ENCODE data around the gene C10orf53.

Gene C10orf53, protein sequence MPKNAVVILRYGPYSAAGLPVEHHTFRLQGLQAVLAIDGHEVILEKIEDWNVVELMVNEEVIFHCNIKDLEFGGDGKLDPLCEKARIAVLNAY

GRCh38 chr10:49679480-49679893, at the start of gene C10orf53:
Gene C10orf53 (plus strand): TSS chr10:49679651. CDS start chr10:49679698, 47 bp downstream.
- DNase-seq, result peak; percentile 46

DNA sequence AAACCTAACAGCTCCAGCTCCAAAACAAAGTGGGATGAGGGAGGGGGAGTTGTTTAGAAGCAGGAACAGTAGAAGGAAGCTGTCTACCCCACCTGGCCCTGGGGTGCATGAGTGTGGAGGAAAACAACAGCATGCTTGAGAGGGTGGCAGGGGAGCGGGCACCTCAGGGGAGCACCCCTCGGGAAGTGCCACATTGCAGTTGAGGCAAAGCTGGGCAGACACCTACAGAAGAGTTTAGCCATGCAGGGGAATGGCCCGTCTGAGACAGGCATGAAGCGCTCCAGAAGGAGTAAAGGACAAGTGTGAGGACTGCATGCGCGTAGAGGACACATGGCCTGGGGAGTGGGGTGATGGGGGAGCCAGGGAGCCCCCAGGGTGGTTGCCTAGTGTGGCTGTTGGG, 47.5 kb upstream of the C10orf53 start:
- DNase-seq, result no peak

DNA sequence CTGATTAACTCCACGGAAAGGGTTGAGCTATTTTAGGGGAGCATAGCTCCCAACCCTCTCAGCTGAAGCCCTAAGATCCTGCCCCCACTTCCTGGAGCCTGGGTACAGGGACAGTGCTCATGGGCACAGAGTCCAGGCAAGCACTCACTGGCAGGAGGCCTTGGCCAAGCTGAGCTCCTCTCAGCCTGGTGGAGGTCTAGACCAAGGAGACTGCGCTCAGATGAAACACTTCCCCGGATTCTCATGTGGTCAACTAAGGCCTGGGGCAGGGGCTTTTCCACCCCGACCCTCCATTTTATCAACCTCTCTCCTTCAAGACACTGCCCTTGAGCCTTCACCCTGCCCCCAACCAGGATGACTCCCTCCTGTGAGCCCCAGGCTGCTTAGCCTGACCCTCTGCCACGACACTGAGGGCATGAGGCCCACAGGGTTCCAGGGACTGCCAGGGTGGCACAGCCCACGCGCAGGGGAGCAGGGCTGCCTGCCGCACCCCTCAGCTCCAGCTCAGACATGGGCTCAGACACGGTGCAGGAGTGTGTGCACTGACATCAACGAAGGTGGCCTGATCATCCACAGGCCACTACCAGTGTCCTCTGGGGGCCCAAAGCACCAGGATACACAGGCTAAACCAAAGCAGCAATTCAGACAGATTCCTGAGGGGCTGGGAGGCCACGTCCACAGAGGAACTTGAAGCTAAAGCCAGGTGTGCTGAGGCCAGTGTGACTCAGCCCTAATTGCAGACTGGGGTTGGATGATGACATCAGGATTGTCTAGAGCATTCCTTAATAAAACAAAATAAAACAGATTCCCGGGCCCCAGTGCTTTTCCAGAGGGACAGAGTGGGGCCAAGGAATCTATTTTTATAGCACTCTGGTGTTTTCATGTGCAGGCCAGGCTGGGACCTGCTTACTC, 46.8 kb upstream of the C10orf53 start:
- peak; percentile 4 for DNase-seq

DNA sequence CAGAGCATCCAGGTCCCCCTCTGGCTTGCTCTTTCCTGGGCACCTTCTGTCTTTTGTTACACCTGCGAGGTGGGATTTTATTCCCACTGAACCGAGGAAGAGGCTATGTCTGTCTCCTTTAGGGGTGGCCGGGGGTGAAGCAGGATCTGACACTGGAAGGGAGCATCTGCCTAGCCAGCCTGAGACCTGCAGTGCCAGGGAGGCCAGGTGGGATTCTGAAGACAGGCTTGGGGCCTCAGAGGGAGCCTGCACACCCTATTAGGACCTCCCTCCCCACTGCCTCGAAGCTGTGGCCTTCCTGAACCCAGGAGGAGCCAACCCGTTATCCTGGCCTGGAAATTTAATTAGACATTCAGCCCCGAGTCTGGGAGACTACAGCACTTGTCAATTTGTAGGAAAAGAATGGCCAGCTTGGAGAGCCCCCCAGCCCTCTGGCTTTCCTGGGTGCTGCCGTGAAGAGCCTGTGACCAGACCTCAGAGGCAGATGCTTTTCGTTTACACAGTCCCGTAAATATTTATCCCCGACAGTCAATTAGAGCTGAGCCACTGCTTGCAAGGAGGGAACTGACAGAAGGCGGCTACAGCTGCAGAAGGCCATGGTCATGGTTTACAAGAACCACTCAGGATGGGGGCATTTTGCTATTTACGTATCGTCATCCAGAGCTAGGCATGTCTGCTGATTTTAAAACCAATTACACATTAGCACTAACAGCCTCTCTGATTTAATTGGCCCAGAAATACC, 46.0 kb upstream of the C10orf53 start:
- DNase-seq, result no peak

DNA sequence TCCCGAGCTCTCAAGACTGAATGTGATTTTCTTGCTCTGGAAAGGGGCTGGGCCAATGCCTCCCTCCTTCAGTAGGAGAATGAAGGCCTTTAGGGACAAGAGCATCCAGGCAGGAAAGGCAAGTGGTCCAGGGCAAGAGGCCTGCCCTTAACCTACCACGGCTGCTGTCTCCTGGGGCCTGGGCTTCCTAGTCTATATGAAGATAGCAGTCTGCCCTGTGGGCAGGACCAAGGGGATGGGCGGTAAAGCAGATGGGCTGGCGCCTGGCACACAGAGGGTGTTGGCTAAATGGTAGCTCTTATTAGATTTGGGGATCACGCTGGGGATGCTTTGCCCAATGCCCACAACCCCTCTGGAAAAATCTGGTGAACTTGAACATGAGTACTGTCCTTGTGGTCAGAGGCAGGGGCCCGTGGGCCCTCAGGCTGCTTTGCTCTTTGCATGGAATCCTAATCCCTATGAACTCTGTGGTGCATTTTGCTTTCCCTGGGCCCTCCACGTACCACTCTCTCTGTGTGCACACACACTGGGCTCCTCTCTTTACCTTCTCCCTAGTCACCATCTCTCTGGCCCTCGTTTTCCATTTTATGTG, 45.3 kb upstream of the C10orf53 start:
- no peak for DNase-seq

DNA sequence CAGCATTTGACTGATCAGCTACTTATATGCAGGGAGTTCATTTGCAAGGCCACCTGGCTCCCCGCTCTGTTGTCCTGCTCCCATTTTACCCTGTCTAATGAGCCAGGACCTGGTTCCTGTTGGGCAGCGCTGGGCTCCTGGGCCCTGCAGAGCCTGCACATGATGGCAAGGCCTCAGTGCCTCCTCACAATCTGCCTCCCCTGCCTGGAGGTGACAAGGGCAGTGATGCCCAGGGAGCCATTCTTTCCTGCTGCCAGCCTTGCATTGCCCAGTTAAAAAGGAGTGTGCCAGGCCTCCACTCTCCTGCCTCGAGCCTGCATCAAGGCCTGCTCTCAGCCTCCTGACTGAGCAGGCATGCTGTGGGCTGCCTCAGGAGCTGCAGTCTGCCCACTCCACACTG, 37.1 kb upstream of the C10orf53 start:
- DNase-seq, result no peak

DNA sequence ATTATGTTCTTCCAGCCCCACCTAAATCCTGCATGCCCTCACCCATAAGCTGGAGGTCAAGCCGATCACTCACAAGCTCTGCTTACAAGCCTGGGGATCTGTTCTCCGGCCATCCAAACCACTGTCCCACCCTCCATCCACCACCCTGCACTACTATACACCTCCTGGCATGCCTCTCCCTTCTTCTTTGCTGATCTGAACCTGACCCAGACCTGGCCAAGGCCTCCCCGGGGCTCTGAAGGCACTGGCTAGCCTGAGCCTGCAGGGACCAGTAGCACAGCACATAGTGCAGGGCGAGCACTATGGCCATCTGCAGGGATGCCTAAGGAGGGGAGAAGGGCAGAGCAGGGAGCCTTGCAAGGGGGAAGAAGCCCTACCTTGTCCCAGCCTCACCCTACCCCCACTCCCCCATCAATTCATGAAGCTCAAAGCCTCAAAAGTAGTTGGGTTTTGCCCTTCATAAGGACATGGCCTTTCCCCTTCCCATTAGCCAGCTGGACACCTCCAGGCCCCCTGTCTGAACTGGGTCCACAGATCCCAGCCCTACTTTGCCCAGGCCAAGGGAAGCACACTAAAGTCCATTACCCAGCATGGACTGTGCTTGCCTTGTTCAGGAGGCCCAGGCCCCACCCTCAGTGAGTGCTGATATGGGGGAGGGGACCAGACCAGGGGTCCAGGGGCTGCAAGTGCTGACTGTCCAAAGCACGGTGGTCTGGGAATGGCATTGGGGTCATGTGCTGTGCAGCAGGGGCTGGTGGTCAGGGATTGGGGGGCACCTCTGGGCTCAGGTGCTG, 36.0 kb upstream of the C10orf53 start:
- no peak for DNase-seq

DNA sequence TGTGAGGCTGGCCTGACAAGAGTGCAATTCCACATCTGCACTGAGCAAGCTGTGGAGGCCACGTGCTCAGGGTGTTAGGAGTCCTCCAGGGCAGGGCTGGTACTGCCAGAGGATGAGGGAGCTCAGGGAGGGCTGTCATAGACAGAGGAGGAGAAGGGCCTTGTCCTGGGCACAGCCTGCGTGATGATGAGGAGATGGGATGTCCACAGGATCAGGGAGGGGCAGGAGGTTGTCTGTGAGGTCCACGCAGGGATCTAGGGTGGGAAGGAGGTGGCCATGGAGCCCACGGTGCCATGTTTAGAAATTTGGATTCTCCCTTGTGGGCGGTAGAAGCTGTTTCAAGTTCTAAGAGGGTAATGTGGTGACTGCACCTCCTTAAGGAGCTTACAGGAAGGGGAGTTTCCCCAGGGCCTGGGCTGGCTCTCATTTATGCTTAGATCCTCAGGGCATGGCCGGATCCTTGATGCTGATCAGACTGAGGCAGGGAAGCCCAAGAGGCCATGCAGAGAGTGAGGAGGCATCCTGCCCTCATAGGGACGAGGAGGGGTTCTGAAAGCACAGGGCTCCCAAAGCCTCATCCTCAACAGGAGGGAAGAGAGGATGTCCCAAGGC, 35.3 kb upstream of the C10orf53 start:
- no peak for DNase-seq

GRCh38 chr10:49645417-49645816, 34.0 kb upstream of the C10orf53 start:
- no peak for DNase-seq

DNA sequence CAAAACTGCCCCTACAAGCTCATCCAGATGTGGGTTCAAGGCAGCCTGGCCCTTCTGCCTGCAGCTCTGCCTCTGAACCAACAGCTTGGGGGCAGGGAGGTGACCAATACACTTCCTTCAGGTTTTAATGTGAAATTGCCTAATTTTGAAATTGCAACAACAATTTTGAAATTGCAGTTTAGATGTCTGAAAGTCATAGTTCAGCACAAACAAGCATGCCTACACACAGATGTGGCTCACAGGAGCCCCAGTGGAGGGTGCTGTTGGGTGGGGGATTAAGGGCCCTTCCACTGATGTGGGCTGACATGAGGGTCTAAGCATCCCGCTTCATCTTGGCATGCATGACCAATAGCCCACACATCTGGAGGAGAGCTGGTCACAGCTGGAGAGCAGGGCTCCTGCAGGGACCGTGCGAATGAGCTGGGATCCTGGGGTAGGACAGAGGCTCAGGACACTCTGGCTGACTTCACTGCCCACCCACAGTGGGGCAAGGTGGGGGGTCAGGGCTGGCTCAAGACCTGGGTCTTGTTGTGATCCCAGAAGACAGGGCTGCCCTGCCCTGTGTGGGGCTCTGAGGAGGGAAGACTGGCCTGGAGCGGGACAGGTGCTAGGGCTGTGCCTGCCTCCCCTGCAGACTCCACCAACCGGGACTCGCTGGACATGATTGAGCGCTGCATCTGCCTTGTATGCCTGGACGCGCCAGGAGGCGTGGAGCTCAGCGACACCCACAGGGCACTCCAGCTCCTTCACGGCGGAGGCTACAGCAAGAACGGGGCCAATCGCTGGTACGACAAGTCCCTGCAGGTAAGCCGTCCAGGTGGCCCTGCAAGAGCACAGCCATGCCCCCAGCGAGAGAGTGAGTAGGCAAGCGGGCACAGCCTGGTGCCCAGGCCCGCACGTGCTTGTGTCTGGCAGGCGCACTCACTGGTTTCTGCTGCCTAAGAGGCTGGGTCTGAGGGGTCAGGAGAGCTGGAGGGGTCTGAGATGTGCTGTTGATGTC, 33.3 kb upstream of the C10orf53 start:
- no peak for DNase-seq

GRCh38 chr10:49647554-49647953, 31.9 kb upstream of the C10orf53 start:
- DNase-seq, result no peak

DNA sequence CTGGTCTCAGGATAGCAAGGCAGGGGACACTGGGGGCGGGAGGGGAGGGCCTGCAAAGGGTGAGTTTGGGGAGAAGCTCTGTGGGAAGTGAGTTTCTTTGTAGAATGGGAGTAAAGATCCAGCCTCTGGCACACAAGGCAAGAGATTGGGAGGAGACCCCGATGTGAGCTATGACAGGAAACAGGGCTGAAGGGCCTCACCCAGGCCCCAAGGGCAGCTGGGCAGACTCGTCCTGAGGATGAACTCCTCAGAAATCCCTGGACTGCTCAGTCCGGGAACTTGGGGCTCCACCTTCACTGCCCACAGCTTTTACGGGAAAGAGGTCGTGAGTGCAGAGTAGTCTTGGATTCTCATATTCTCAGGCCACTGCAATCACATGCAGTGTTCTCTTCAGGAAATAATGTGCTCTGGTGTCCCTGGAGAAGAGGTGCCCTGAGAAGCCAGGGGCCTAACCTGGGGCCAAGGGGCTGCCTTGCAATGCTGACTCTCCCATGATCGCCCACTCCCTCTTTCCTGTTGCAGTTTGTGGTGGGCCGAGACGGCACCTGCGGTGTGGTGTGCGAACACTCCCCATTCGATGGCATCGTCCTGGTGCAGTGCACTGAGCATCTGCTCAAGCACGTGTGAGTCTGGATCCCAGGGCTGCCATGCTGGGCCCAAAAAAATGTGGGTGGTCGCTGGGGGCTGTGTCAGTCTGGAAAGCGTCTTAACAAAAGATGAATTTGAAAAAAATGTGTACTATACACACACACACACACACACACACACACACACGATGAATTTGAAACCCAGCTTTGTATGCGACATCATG, 31.3 kb upstream of the C10orf53 start:
- no peak for DNase-seq

DNA sequence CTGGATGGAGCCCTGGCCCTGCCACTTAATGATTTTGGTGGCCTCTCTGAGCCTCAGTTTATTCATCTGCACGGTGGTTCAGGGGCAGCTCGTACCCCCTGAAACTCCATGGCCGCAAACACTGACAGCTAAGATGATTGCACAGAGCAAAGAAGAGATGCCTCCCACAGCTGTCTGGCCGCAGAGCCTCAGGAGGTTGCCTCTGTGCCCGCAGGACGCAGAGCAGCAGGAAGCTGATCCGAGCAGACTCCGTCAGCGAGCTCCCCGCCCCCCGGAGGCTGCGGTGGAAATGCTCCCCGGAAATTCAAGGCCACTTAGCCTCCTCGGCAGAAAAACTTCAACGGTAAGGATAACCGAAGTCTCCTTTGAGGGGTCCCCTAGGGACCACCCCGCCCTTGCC, 30.2 kb upstream of the C10orf53 start:
- no peak for DNase-seq

GRCh38 chr10:49649936-49650723, 29.3 kb upstream of the C10orf53 start:
- no peak for DNase-seq

DNA sequence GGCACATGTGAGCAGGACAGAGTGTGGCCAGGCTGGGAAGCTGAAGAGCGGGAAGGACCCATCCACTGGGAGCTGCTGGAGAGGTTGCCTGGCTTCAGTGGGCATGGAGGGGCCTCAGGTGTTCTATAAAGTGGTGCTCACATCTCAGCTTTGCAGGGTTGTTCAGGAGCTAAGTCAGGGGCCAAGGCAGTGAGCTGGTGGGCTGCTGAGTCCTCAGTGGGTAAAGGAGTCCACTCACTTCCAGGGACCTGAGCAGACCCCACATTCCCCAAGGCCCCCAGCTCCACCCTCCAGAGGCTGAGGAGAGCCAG, 28.8 kb upstream of the C10orf53 start:
- no peak for DNase-seq

GRCh38 chr10:49651039-49651835, 28.2 kb upstream of the C10orf53 start:
- no peak for DNase-seq

GRCh38 chr10:49651917-49652316, 27.5 kb upstream of the C10orf53 start:
- no peak for DNase-seq
